ENCODE results near the gene AGAP1. TPM values are rescaled to one million over a fixed set of nuclear protein-coding genes. Genes with fewer than 3 reads are reported as not detected.

AGAP1 gene
- total RNA-seq, 4 donors from 2014 or later: 33.7 to 39.9 (median 35.6) TPM

GRCh38 chr2:236073246-236073645, 579.4 kb downstream of the AGAP1 start:
- Histone ChIP-seq H3K36me3 (peaks cover 0 to 16% (median 0%) of the 10 kb centered on the region in 3 donors), H3K4me1 (peaks cover 0 to 2% (median 0%) of the 10 kb centered on the region in 4 donors), H3K27ac (no peak overlapping the region), H3K4me3 (no peak overlapping the region), H3K9me3 (no peaks in the 10 kb centered on the region), H3K27me3 (no peaks in the 10 kb centered on the region)
- no peak for DNase-seq (ENCODE audit: low spot score in 2 of 2)
- TF ChIP-seq CTCF (IDR thresholded peaks at IDR 0.05) (no peak), POLR2A (IDR thresholded peaks at IDR 0.05) (no peak), EP300 (IDR thresholded peaks at IDR 0.05) (no peak)
- WGBS, 2 donors: 87 to 91% methylated on average over 4 of the region's 4 CpGs

- Histone ChIP-seq H3K27ac (no peak overlapping the region), H3K4me3 (no peak overlapping the region), H3K27me3 (no peaks in the 10 kb centered on the region), H3K36me3 (peaks cover 0 to 22% (median 0%) of the 10 kb centered on the region in 3 donors), H3K9me3 (no peaks in the 10 kb centered on the region), H3K4me1 (peaks cover 0 to 2% (median 0%) of the 10 kb centered on the region in 4 donors)
- TF ChIP-seq EP300 (IDR thresholded peaks at IDR 0.05): no peak
- 79 to 90% methylated on average over 6 to 8 of the region's 8 CpGs for WGBS, 2 donors
- no peak for DNase-seq (ENCODE audit: low spot score in 2 of 2)
These were observed 580.2 kb downstream of the AGAP1 start for GRCh38 chr2:236073867-236074655.

GRCh38 chr2:236075802-236076201, 582.0 kb downstream of the AGAP1 start:
- DNase-seq (ENCODE audit: low spot score in 2 of 2): no peak
- H3K27ac ChIP-seq: no peak overlapping the region
- WGBS, 2 donors: 65 to 80% methylated on average over 5 to 10 of the region's 11 CpGs

GRCh38 chr2:236078297-236079255, 584.7 kb downstream of the AGAP1 start:
- Histone ChIP-seq H3K4me3 (no peak overlapping the region), H3K9me3 (no peaks in the 10 kb centered on the region), H3K27me3 (no peaks in the 10 kb centered on the region), H3K36me3 (peaks cover 0 to 13% (median 0%) of the 10 kb centered on the region in 3 donors), H3K4me1 (peaks cover 0 to 2% (median 0%) of the 10 kb centered on the region in 4 donors), H3K27ac (no peak overlapping the region)
- WGBS, 2 donors: 82 to 83% methylated on average over 13 to 14 of the region's 14 CpGs
- no peak for DNase-seq (ENCODE audit: low spot score in 2 of 2)
- TF ChIP-seq CTCF (IDR thresholded peaks at IDR 0.05) (no peak), POLR2A (IDR thresholded peaks at IDR 0.05) (no peak)

More at GRCh38 chr2:236075802-236076201, 582.0 kb downstream of the AGAP1 start:
- H3K4me3 ChIP-seq: no peak overlapping the region
- no peaks in the 10 kb centered on the region for H3K27me3 ChIP-seq
- peaks cover 0 to 21% (median 0%) of the 10 kb centered on the region in 3 donors for H3K36me3 ChIP-seq
- TF ChIP-seq EP300 (IDR thresholded peaks at IDR 0.05) (no peak), CTCF (IDR thresholded peaks at IDR 0.05) (no peak), POLR2A (IDR thresholded peaks at IDR 0.05) (no peak)
- H3K4me1 ChIP-seq: peaks cover 0 to 2% (median 0%) of the 10 kb centered on the region in 4 donors
- H3K9me3 ChIP-seq: no peaks in the 10 kb centered on the region

GRCh38 chr2:236080412-236080811, 586.6 kb downstream of the AGAP1 start:
- no peak for DNase-seq (ENCODE audit: low spot score in 2 of 2)
- no peak for TF ChIP-seq POLR2A (IDR thresholded peaks at IDR 0.05)
- Histone ChIP-seq H3K9me3 (no peaks in the 10 kb centered on the region), H3K36me3 (peaks cover 0 to 13% (median 0%) of the 10 kb centered on the region in 3 donors), H3K4me3 (no peak overlapping the region), H3K27ac (no peak overlapping the region), H3K27me3 (no peaks in the 10 kb centered on the region), H3K4me1 (peaks cover 0 to 6% (median 0%) of the 10 kb centered on the region in 4 donors)
- whole genome bisulfite sequencing, 2 donors: 95 to 97% methylated on average over 3 of the region's 3 CpGs
